Immature natural killer cell (primary cell): ENCODE measurements around the gene PPP1R3D. TPM values are rescaled to one million over a fixed set of nuclear protein-coding genes. Genes with fewer than 3 reads are reported as not detected.

Source experiments
- polyA plus RNA-seq, 3 donors: library from polyadenylated mRNA; unstranded; fragments of 300-500 nt; fragmentation: Illumina TruSeq; gene quantifications; one replicate each; pipeline ENCODE4 v1.2.3, GENCODE V29; 2021

Gene PPP1R3D
- polyA plus RNA-seq, 3 donors from 2014 or later, result 0.92 to 2.8 (median 2.0) TPM

Other genes with a start within 250 kb of the PPP1R3D start
- gene SYCP2, start 6.7 kb downstream of the PPP1R3D start, polyA plus RNA-seq, result 1 to 10 TPM; 1.3 to 2.3 (median 1.4) TPM
- 10 to 100 TPM in 2 of 3 donors, 1 to 10 TPM in 1; 8.4 to 26.8 (median 25.6) TPM for gene FAM217B, start 84 bp upstream of the PPP1R3D start, polyA plus RNA-seq
- gene CDH26, start 18.1 kb upstream of the PPP1R3D start, polyA plus RNA-seq, result not detected